Breast epithelium (tissue), 4 donors: ENCODE measurements around the gene SNX20. TPM values are rescaled to one million over a fixed set of nuclear protein-coding genes. Genes with fewer than 3 reads are reported as not detected.
A peak's percentile ranks its signal among the peaks of the same experiment; 100 is the strongest.

Source experiments
- DNase-seq, 2 donors: peaks; one replicate each; pipeline ENCODE4 v3.0.0-alpha.2; 2019; ENCODE audit warnings: low spot score in 2 of 2
- H3K27ac ChIP-seq, 2 donors: fragments of 200-600 bp; sonication (generic) in 1 of 2; one replicate each; pipeline ENCODE4 v1.5.1; 2016 to 2019; ENCODE audit warnings: mild to moderate bottlenecking in 1 of 2
- H3K27me3 ChIP-seq, 2 donors: fragments of 200-600 bp; sonication (generic) in 1 of 2; one replicate each; pipeline versions ENCODE4 v1.5.1 to v1.6.0; 2017 to 2019; ENCODE audit warnings: control low read depth in 1 of 2, mild to moderate bottlenecking in 1 of 2
- H3K36me3 ChIP-seq: fragments of 200-600 bp; one replicate; pipeline ENCODE4 v1.5.1; 2019
- H3K4me1 ChIP-seq, 2 donors: fragments of 200-600 bp; sonication (generic); one replicate each; pipeline ENCODE4 v1.5.1; 2016 to 2019; ENCODE audit warnings: control low read depth in 1 of 2
- H3K4me3 ChIP-seq, 3 donors: fragments of 200-600 bp; sonication (generic); 1 replicate in 2 of 3; 2 replicates in 1 of 3; pipeline ENCODE4 v1.5.1; 2016 to 2019; ENCODE audit warnings: mild to moderate bottlenecking in 3 of 3, moderate library complexity in 2 of 3
- H3K9me3 ChIP-seq, 2 donors: fragments of 200-600 bp; sonication (generic) in 1 of 2; one replicate each; pipeline ENCODE4 v1.5.1; 2016 to 2019; ENCODE audit warnings: control low read depth in 1 of 2
- POLR2A ChIP-seq: fragments of 450-650 bp; IDR thresholded peaks from one replicate; pipeline ENCODE4 v1.6.1; 2016; ENCODE audit warnings: antibody characterized with exemption, mild to moderate bottlenecking, moderate library complexity
- POLR2AphosphoS5 ChIP-seq, 3 donors: sonication (generic); formaldehyde crosslinking; IDR thresholded peaks; one replicate each; pipeline ENCODE4 v1.6.1; 2017; ENCODE audit warnings: antibody characterized with exemption in 3 of 3
- intact Hi-C: fragments of 100-400 bp; cut with DNase I; formaldehyde crosslinking; loops from one replicate; pipeline ENCODE4 v1.15.1; 2023; ENCODE audit warnings: low total_unique reads
- total RNA-seq, 3 donors: library from RNA; depleted of rRNA; stranded (reverse); fragments of >200 nt; gene quantifications; one replicate each; pipeline ENCODE4 v1.1.0, GENCODE V29; 2016
- TF ChIP-seq, protein P1 (sequence below), 3 donors: fragments of 450-650 bp; IDR thresholded peaks; one replicate each; pipeline ENCODE4 v1.5.1; 2016 to 2017; ENCODE audit warnings: antibody characterized with exemption in 3 of 3, mild to moderate bottlenecking in 3 of 3, moderate library complexity in 3 of 3

The SNX20 gene
- total RNA-seq, 3 donors from 2014 or later: 1.3 to 2.9 (median 2.7) TPM

- intact Hi-C loops: no loop called here
- TF ChIP-seq POLR2AphosphoS5 (IDR thresholded peaks at IDR 0.05) (no peak), POLR2A (no peak)
- TF ChIP-seq, protein P1, sequence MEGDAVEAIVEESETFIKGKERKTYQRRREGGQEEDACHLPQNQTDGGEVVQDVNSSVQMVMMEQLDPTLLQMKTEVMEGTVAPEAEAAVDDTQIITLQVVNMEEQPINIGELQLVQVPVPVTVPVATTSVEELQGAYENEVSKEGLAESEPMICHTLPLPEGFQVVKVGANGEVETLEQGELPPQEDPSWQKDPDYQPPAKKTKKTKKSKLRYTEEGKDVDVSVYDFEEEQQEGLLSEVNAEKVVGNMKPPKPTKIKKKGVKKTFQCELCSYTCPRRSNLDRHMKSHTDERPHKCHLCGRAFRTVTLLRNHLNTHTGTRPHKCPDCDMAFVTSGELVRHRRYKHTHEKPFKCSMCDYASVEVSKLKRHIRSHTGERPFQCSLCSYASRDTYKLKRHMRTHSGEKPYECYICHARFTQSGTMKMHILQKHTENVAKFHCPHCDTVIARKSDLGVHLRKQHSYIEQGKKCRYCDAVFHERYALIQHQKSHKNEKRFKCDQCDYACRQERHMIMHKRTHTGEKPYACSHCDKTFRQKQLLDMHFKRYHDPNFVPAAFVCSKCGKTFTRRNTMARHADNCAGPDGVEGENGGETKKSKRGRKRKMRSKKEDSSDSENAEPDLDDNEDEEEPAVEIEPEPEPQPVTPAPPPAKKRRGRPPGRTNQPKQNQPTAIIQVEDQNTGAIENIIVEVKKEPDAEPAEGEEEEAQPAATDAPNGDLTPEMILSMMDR (IDR thresholded peaks at IDR 0.05): no peak
Observed at GRCh38 chr16:50709980-50710379, 28.9 kb upstream of the SNX20 start.

DNA sequence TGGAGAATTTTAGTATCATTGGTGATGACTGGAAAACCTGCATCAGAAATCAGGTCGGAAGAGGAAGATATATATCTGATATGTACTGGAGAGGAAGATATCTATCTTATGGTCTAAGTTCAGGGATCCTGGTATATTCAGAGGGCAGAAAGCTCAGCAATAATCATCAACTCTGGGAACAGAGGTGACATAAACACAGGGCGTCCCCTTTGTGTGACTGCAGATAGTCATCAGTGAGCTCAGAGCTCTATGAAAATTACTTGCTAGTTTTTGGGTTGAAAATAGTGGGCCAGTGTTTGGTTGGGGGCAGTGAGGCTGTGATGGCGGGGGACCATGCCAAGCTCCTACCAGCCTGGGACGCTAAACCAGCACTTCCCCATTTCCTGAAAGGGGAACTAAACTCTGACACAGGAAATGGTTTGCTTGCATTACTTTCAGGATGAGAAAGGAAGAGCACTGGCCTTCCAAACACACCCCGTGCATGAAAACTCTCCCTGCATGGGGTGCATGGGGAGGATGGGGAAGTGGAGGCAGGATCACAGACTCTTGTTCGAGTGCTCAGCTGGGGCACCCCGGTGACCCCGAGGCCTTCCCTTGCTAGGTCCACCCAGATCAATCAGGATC lies 28.1 kb upstream of the SNX20 start:
- H3K27me3 ChIP-seq: no peaks in the 10 kb centered on the region
- H3K36me3 ChIP-seq: no peaks in the 10 kb centered on the region
- DNase-seq: no peak
- no peak overlapping the region for H3K27ac ChIP-seq
- no peak overlapping the region for H3K4me3 ChIP-seq
- H3K4me1 ChIP-seq: no peaks in the 10 kb centered on the region
- intact Hi-C loops: no loop called here
- TF ChIP-seq, protein P1 (IDR thresholded peaks at IDR 0.05): no peak
- TF ChIP-seq POLR2AphosphoS5 (IDR thresholded peaks at IDR 0.05) (no peak), POLR2A (no peak)
- H3K9me3 ChIP-seq: peaks cover 0 to 6% of the 10 kb centered on the region in 2 donors

More at GRCh38 chr16:50709980-50710379, 28.9 kb upstream of the SNX20 start:
- no peak overlapping the region for H3K27ac ChIP-seq
- H3K27me3 ChIP-seq: no peaks in the 10 kb centered on the region
- no peak overlapping the region for H3K4me3 ChIP-seq
- no peaks in the 10 kb centered on the region for H3K4me1 ChIP-seq
- no peak for DNase-seq
- H3K36me3 ChIP-seq: no peaks in the 10 kb centered on the region
- H3K9me3 ChIP-seq: no peaks in the 10 kb centered on the region

GRCh38 chr16:50708373-50709060 lies 27.4 kb upstream of the SNX20 start:
- intact Hi-C loops: no loop called here
- no peak overlapping the region for H3K27ac ChIP-seq
- TF ChIP-seq POLR2A (no peak), POLR2AphosphoS5 (IDR thresholded peaks at IDR 0.05) (no peak)
- TF ChIP-seq, protein P1 (IDR thresholded peaks at IDR 0.05): no peak
- no peaks in the 10 kb centered on the region for H3K4me1 ChIP-seq
- H3K4me3 ChIP-seq: no peak overlapping the region
- H3K36me3 ChIP-seq: no peaks in the 10 kb centered on the region
- no peak for DNase-seq
- no peaks in the 10 kb centered on the region for H3K27me3 ChIP-seq
- H3K9me3 ChIP-seq: peaks cover 0 to 12% of the 10 kb centered on the region in 2 donors

- peaks cover 0 to 12% of the 10 kb centered on the region in 2 donors for H3K9me3 ChIP-seq
- no peaks in the 10 kb centered on the region for H3K36me3 ChIP-seq
- TF ChIP-seq POLR2AphosphoS5 (IDR thresholded peaks at IDR 0.05): no peak
- no peak for TF ChIP-seq POLR2A
- TF ChIP-seq, protein P1 (IDR thresholded peaks at IDR 0.05): no peak
- no peak overlapping the region for H3K4me3 ChIP-seq
- no peaks in the 10 kb centered on the region for H3K27me3 ChIP-seq
- no peaks in the 10 kb centered on the region for H3K4me1 ChIP-seq
- peak overlapping the region; percentile 29 to 61 for H3K27ac ChIP-seq
- intact Hi-C loops: no loop called here
- DNase-seq: no peak
Observed at GRCh38 chr16:50706250-50706649, 25.1 kb upstream of the SNX20 start.

DNA sequence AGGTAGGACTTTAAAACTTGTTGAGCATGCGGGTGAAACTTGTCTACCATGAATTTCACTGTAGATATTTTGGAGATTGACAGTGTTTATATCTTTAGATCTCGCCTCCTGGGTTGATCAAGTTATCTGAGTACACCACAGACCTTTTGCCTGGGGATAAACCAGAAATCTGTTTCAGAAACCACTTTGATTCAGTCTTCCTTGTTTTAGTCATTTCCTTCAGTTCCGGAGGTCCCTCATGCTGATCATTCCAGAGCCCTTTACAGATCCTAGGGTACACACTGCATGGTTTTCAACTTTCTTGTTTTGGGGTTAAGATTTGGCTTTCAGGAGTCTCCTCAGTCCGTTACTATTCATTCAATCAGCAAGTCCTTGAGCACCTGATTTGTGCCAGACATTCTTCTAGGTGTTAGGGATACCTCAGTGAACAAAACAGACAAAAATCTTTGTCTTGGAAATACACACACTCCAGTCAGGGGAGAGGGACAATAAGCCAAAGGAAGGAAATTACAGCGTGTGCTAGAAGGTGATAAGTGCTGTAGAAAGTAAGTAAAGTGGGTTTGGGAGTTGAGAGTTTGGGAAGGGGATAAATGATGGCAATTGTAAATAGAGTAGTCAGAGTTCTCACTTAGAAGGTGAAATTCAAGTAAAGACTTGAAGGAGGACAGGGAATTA lies 24.5 kb upstream of the SNX20 start:
- peaks cover 0 to 12% of the 10 kb centered on the region in 2 donors for H3K9me3 ChIP-seq
- intact Hi-C loops: no loop called here
- no peaks in the 10 kb centered on the region for H3K36me3 ChIP-seq
- H3K4me1 ChIP-seq: no peaks in the 10 kb centered on the region
- peak overlapping the region; percentile 29 to 61 for H3K27ac ChIP-seq
- TF ChIP-seq, protein P1 (IDR thresholded peaks at IDR 0.05): no peak
- TF ChIP-seq POLR2A: no peak
- no peak for TF ChIP-seq POLR2AphosphoS5 (IDR thresholded peaks at IDR 0.05)
- no peak overlapping the region for H3K4me3 ChIP-seq
- DNase-seq: no peak
- no peaks in the 10 kb centered on the region for H3K27me3 ChIP-seq
